Aortic smooth muscle cell (primary cell): ENCODE measurements around the gene REG1B. TPM values are rescaled to one million over a fixed set of nuclear protein-coding genes. Genes with fewer than 3 reads are reported as not detected.

Experiments used
- total RNA-seq: library from RNA; depleted of rRNA; stranded (reverse); fragments of >200 nt; gene quantifications from 2 replicates; pipeline ENCODE4 v1.2.3, GENCODE V29; 2014

The REG1B gene, protein sequence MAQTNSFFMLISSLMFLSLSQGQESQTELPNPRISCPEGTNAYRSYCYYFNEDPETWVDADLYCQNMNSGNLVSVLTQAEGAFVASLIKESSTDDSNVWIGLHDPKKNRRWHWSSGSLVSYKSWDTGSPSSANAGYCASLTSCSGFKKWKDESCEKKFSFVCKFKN
- total RNA-seq = not detected in 2 replicates

DNA sequence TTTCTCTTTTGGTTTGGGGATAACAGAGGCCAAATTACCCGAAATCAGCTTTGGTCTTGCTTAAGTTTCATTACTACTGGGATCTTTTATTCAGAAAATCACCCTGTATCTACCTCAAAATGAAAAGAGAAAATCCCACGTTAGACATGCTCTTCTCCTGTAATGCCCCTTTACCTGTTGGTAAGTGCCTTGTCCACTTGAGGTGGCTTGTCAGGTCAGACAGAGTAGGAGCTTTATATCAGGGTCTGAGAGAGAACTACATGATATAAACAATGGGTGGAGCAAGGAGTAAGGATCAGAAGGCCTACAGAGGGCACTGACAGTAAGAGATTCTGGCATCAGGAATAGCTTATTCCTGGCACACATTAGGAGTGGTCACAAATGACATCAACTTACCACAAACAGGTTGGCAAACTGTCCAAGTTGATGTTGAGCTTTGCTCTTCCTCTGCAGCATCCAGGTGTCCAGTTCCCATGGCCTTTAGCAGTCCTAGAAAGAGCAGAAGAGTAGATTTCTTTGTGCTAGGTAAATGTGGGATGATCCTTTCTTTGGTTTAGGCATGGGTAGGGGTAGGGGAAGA, at the start of gene REG1B:
Gene REG1B (minus strand): TSS at position 209 of the 580 bp plus-strand sequence. CDS start 381 bp downstream, outside the sequence.

DNA sequence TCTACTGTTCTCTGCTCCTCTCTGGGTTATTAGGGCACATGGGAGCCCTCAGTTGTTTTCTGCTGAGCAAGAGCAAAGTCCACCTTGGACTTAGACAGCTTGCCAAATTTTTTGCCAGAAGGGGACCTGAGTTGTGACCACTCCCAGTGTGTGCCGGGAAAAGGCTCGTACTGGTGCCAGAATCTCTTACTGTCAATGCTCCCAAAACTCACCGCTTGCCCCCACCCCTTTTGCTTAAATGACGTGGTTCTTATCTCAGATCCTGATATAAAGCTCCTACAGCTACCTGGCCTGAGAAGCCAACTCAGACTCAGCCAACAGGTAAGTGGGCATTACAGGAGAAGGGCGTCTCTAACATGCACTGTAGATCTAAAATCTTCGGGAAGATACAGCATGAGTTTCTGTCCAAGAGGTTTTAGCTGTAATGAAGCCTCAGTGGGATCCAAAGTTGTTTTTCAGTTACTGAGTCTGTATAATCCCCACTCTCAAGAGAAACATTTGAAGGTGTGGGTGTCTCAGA, 32.5 kb upstream of the REG1B start, which contains the start of gene REG1A:
Gene REG1A (plus strand): TSS at position 295 of the 520 bp plus-strand sequence. CDS start 374 bp downstream, outside the sequence.

Other genes starting within 250 kb of the REG1B start
- not detected in 2 replicates for gene REG3G, start 62.3 kb downstream of the REG1B start, total RNA-seq
- gene REG1A, start 32.5 kb upstream of the REG1B start, total RNA-seq = not detected in 2 replicates
- not detected in 2 replicates for gene REG3A, start 71.8 kb upstream of the REG1B start, total RNA-seq